Measurements from ENCODE around the gene MED19.

The MED19 gene

GRCh38 chr11:57675176-57675941 lies 36.7 kb downstream of the MED19 start:
- Histone ChIP-seq H3K27ac (ENCODE audit: low read depth in 2 of 2, low read length in 2 of 2) (no peak overlapping the region), H3K9ac (ENCODE audit: low read depth in 1 of 2, low read length in 2 of 2) (no peak overlapping the region), H3K36me3 (ENCODE audit: control insufficient read depth in 2 of 2, insufficient read depth in 2 of 2, low read length in 2 of 2) (peaks cover 45 to 62% of the 10 kb centered on the region in 2 donors), H3K27me3 (ENCODE audit: control insufficient read depth in 2 of 2, insufficient read depth in 2 of 2, low read length in 2 of 2) (no peaks in the 10 kb centered on the region), H3K9me3 (ENCODE audit: control insufficient read depth in 2 of 2, low read length in 2 of 2) (no peaks in the 10 kb centered on the region), H3K4me1 (ENCODE audit: control insufficient read depth in 2 of 2, insufficient read depth in 2 of 2, low read length in 2 of 2) (peaks cover 2 to 3% of the 10 kb centered on the region in 2 donors), H3K4me3 (ENCODE audit: low read length in 2 of 2) (no peak overlapping the region)

DNA sequence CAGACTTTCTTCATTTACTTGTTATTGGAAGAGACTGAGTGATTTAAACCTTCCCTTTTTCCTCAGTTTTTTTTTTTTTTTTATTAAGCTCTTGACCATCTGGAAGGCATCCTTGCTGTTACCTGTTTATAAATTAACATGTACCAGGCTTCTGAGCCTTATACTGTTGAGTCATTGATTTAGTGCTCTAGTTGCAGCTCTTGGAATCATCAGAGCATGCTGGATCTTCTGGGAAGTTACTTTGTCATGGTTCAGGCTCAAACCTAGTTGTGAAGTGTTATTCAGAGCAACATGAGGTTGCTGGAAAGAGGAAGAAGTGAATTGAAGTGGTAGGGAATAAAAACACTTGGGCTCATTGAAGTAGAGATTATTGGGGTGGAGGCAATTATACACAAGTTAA lies 37.8 kb downstream of the MED19 start:
- Histone ChIP-seq H3K36me3 (ENCODE audit: control insufficient read depth in 2 of 2, insufficient read depth in 2 of 2, low read length in 2 of 2) (peaks cover 42 to 55% of the 10 kb centered on the region in 2 donors), H3K9me3 (ENCODE audit: control insufficient read depth in 2 of 2, low read length in 2 of 2) (no peaks in the 10 kb centered on the region), H3K27ac (ENCODE audit: low read depth in 2 of 2, low read length in 2 of 2) (no peak overlapping the region), H3K4me1 (ENCODE audit: control insufficient read depth in 2 of 2, insufficient read depth in 2 of 2, low read length in 2 of 2) (peaks cover 4 to 13% of the 10 kb centered on the region in 2 donors), H3K9ac (ENCODE audit: low read depth in 1 of 2, low read length in 2 of 2) (no peak overlapping the region), H3K27me3 (ENCODE audit: control insufficient read depth in 2 of 2, insufficient read depth in 2 of 2, low read length in 2 of 2) (no peaks in the 10 kb centered on the region), H3K4me3 (ENCODE audit: low read length in 2 of 2) (no peak overlapping the region)

- peaks cover 14 to 21% of the 10 kb centered on the region in 2 donors for H3K4me1 ChIP-seq (ENCODE audit: control insufficient read depth in 2 of 2, insufficient read depth in 2 of 2, low read length in 2 of 2)
- no peaks in the 10 kb centered on the region for H3K27me3 ChIP-seq (ENCODE audit: control insufficient read depth in 2 of 2, insufficient read depth in 2 of 2, low read length in 2 of 2)
- H3K4me3 ChIP-seq (ENCODE audit: low read length in 2 of 2): peak overlapping the region; percentile 85 to 99
- H3K9me3 ChIP-seq (ENCODE audit: control insufficient read depth in 2 of 2, low read length in 2 of 2): no peaks in the 10 kb centered on the region
- peak overlapping the region; percentile 99 for H3K27ac ChIP-seq (ENCODE audit: low read depth in 2 of 2, low read length in 2 of 2)
- H3K36me3 ChIP-seq (ENCODE audit: control insufficient read depth in 2 of 2, insufficient read depth in 2 of 2, low read length in 2 of 2): peaks cover 13 to 24% of the 10 kb centered on the region in 2 donors
- H3K9ac ChIP-seq (ENCODE audit: low read depth in 1 of 2, low read length in 2 of 2): peak overlapping the region; percentile 98 to 99
These were observed 43.6 kb downstream of the MED19 start for GRCh38 chr11:57668434-57668782.

GRCh38 chr11:57667736-57668433 lies 44.1 kb downstream of the MED19 start, which contains the start of gene ZDHHC5:
Gene ZDHHC5 (plus strand): TSS chr11:57668114. CDS start chr11:57673091, 4,977 bp downstream.
- no peaks in the 10 kb centered on the region for H3K9me3 ChIP-seq (ENCODE audit: control insufficient read depth in 2 of 2, low read length in 2 of 2)
- H3K4me3 ChIP-seq (ENCODE audit: low read length in 2 of 2): peak within 1 kb of the TSS; percentile 85 to 99
- H3K27me3 ChIP-seq (ENCODE audit: control insufficient read depth in 2 of 2, insufficient read depth in 2 of 2, low read length in 2 of 2): no peaks in the 10 kb centered on the region
- peak within 1 kb of the TSS; percentile 99 for H3K27ac ChIP-seq (ENCODE audit: low read depth in 2 of 2, low read length in 2 of 2)
- peak within 1 kb of the TSS; percentile 98 to 99 for H3K9ac ChIP-seq (ENCODE audit: low read depth in 1 of 2, low read length in 2 of 2)
- H3K36me3 ChIP-seq (ENCODE audit: control insufficient read depth in 2 of 2, insufficient read depth in 2 of 2, low read length in 2 of 2): peaks cover 13 to 19% of the 10 kb centered on the region in 2 donors
- peaks cover 14 to 21% of the 10 kb centered on the region in 2 donors for H3K4me1 ChIP-seq (ENCODE audit: control insufficient read depth in 2 of 2, insufficient read depth in 2 of 2, low read length in 2 of 2)

DNA sequence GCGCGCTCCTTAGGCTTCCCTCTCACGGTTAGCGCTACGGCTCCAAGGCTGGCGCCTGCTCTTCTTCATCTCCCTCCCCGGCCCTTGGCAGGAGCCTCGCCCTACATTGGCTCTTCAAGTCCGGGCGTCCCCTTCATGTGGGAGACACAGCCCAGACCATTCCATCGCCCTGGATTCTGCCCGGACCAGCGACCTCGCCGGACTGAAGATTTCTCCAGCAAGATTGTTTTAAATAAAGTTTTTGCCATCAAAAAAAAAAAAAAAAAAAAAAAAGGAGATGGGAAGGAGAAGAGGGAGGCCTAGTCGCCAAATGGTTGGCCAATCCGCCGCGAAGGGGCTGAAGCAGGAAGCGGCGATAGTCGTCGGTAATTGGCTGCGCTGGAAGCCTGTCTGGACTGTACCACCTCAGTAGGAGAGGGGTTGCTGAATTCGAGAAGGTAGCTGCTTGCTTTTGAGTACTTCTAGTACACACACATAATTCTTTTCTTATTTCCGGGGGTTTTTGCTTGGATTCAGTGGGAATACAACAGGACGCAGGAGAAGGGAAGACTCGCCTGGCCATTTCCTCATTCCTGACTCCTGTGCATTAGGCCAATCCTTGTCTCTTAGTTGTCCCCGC lies 44.8 kb downstream of the MED19 start:
- Histone ChIP-seq H3K4me3 (ENCODE audit: low read length in 2 of 2) (peak overlapping the region; percentile 85 to 99), H3K4me1 (ENCODE audit: control insufficient read depth in 2 of 2, insufficient read depth in 2 of 2, low read length in 2 of 2) (peaks cover 14 to 21% of the 10 kb centered on the region in 2 donors), H3K9ac (ENCODE audit: low read depth in 1 of 2, low read length in 2 of 2) (peak overlapping the region; percentile 98 to 99), H3K27me3 (ENCODE audit: control insufficient read depth in 2 of 2, insufficient read depth in 2 of 2, low read length in 2 of 2) (no peaks in the 10 kb centered on the region), H3K36me3 (ENCODE audit: control insufficient read depth in 2 of 2, insufficient read depth in 2 of 2, low read length in 2 of 2) (peaks cover 12 to 16% of the 10 kb centered on the region in 2 donors), H3K9me3 (ENCODE audit: control insufficient read depth in 2 of 2, low read length in 2 of 2) (no peaks in the 10 kb centered on the region), H3K27ac (ENCODE audit: low read depth in 2 of 2, low read length in 2 of 2) (peak overlapping the region; percentile 99)

- Histone ChIP-seq H3K9me3 (ENCODE audit: control insufficient read depth in 2 of 2, low read length in 2 of 2) (no peaks in the 10 kb centered on the region), H3K4me3 (ENCODE audit: low read length in 2 of 2) (no peak overlapping the region), H3K4me1 (ENCODE audit: control insufficient read depth in 2 of 2, insufficient read depth in 2 of 2, low read length in 2 of 2) (peaks cover 6 to 7% of the 10 kb centered on the region in 2 donors), H3K27ac (ENCODE audit: low read depth in 2 of 2, low read length in 2 of 2) (no peak overlapping the region), H3K9ac (ENCODE audit: low read depth in 1 of 2, low read length in 2 of 2) (no peak overlapping the region), H3K27me3 (ENCODE audit: control insufficient read depth in 2 of 2, insufficient read depth in 2 of 2, low read length in 2 of 2) (no peaks in the 10 kb centered on the region), H3K36me3 (ENCODE audit: control insufficient read depth in 2 of 2, insufficient read depth in 2 of 2, low read length in 2 of 2) (peaks cover 25 to 30% of the 10 kb centered on the region in 2 donors)
These were observed 48.0 kb downstream of the MED19 start for GRCh38 chr11:57663975-57664374.

DNA sequence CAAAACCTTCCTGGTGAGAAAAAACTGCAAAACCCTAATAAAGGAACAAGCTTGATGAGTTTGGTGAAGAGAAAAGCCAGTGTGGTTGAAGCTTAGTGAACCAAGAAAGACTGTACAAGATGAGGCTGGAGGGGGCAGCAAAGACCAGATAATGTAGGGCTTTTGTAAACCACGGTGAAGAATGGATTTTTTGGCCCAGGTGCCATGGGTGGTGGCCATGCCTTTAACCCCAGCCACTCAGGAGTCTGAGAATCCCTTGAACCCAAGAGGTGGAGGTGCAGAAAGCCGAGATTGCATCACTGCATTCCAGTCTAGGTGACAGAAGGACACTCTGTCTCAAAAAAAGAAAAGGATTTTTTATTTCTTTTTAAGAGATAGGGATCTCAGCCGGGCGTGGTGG lies 49.1 kb downstream of the MED19 start:
- H3K27me3 ChIP-seq (ENCODE audit: control insufficient read depth in 2 of 2, insufficient read depth in 2 of 2, low read length in 2 of 2): no peaks in the 10 kb centered on the region
- H3K4me3 ChIP-seq (ENCODE audit: low read length in 2 of 2): no peak overlapping the region
- peaks cover 25 to 30% of the 10 kb centered on the region in 2 donors for H3K36me3 ChIP-seq (ENCODE audit: control insufficient read depth in 2 of 2, insufficient read depth in 2 of 2, low read length in 2 of 2)
- H3K9me3 ChIP-seq (ENCODE audit: control insufficient read depth in 2 of 2, low read length in 2 of 2): no peaks in the 10 kb centered on the region
- peaks cover 8 to 11% of the 10 kb centered on the region in 2 donors for H3K4me1 ChIP-seq (ENCODE audit: control insufficient read depth in 2 of 2, insufficient read depth in 2 of 2, low read length in 2 of 2)
- no peak overlapping the region for H3K9ac ChIP-seq (ENCODE audit: low read depth in 1 of 2, low read length in 2 of 2)
- no peak overlapping the region for H3K27ac ChIP-seq (ENCODE audit: low read depth in 2 of 2, low read length in 2 of 2)

DNA sequence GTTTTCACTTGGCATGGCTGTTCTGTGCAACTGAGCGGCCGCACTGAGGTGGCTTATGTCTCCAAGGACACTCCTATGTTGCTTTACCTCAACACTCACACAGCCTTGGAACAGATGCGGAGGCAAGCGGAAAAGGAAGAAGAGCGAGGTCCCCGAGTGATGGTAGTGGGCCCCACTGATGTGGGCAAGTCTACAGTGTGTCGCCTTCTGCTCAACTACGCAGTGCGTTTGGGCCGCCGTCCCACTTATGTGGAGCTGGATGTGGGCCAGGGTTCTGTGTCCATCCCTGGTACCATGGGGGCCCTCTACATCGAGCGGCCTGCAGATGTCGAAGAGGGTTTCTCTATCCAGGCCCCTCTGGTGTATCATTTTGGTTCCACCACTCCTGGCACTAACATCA lies 52.3 kb downstream of the MED19 start:
- no peaks in the 10 kb centered on the region for H3K9me3 ChIP-seq (ENCODE audit: control insufficient read depth in 2 of 2, low read length in 2 of 2)

DNA sequence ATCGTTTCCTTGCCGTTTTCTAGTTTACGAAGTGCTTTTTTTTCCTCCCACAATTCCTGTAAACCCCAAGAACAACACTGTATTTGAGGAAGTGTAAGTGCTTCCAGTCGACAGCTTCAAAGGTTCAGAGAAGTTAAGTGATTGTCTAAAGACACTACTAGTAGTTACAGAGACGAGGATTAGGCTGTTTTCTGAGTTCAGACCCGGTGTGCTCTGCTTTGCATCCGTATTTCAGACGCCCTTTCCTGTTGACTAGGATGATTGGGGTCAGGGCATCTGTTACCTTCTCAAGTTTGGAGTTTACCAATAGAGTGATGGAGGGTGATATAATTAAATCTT lies 54.0 kb downstream of the MED19 start:
- Histone ChIP-seq H3K4me1 (ENCODE audit: control insufficient read depth in 2 of 2, insufficient read depth in 2 of 2, low read length in 2 of 2) (peaks cover 12 to 14% of the 10 kb centered on the region in 2 donors), H3K9ac (ENCODE audit: low read depth in 1 of 2, low read length in 2 of 2) (peak overlapping the region; percentile 67 to 84), H3K4me3 (ENCODE audit: low read length in 2 of 2) (peak overlapping the region; percentile 94 to 99), H3K36me3 (ENCODE audit: control insufficient read depth in 2 of 2, insufficient read depth in 2 of 2, low read length in 2 of 2) (peaks cover 25 to 30% of the 10 kb centered on the region in 2 donors), H3K27me3 (ENCODE audit: control insufficient read depth in 2 of 2, insufficient read depth in 2 of 2, low read length in 2 of 2) (no peaks in the 10 kb centered on the region), H3K9me3 (ENCODE audit: control insufficient read depth in 2 of 2, low read length in 2 of 2) (no peaks in the 10 kb centered on the region), H3K27ac (ENCODE audit: low read depth in 2 of 2, low read length in 2 of 2) (peak overlapping the region; percentile 20 to 68)

More for the DNA sequence above, 52.3 kb downstream of the MED19 start:
- peaks cover 12 to 14% of the 10 kb centered on the region in 2 donors for H3K4me1 ChIP-seq (ENCODE audit: control insufficient read depth in 2 of 2, insufficient read depth in 2 of 2, low read length in 2 of 2)
- H3K27me3 ChIP-seq (ENCODE audit: control insufficient read depth in 2 of 2, insufficient read depth in 2 of 2, low read length in 2 of 2): no peaks in the 10 kb centered on the region
- H3K4me3 ChIP-seq (ENCODE audit: low read length in 2 of 2): no peak overlapping the region
- H3K27ac ChIP-seq (ENCODE audit: low read depth in 2 of 2, low read length in 2 of 2): no peak overlapping the region
- H3K36me3 ChIP-seq (ENCODE audit: control insufficient read depth in 2 of 2, insufficient read depth in 2 of 2, low read length in 2 of 2): peaks cover 25 to 30% of the 10 kb centered on the region in 2 donors
- H3K9ac ChIP-seq (ENCODE audit: low read depth in 1 of 2, low read length in 2 of 2): no peak overlapping the region

Data from mucosa of rectum (tissue), 2 donors.